H9 (cell line): Measurements from ENCODE around the gene NLRX1. TPM values are rescaled to one million over a fixed set of nuclear protein-coding genes. Genes with fewer than 3 reads are reported as not detected.

Experiments
- DNase-seq: peaks from one replicate; pipeline ENCODE4 v3.0.0-alpha.2; 2017
- H2AFZ ChIP-seq: one replicate; pipeline ENCODE4 v1.6.1; 2013; ENCODE audit warnings: mild to moderate bottlenecking, low read length, control low read depth, moderate library complexity
- H2AK5ac ChIP-seq: 2 replicates; pipeline ENCODE4 v1.6.1; 2013; ENCODE audit warnings: low read length, control low read depth, mixed read lengths; ENCODE audit not compliant: insufficient read length
- H2BK120ac ChIP-seq: one replicate; pipeline ENCODE4 v1.6.1; 2013; ENCODE audit warnings: low read depth, mild to moderate bottlenecking, low read length, control low read depth, inconsistent platforms; ENCODE audit not compliant: poor library complexity, severe bottlenecking
- H2BK12ac ChIP-seq: 2 replicates; pipeline ENCODE4 v1.6.1; 2013; ENCODE audit warnings: low read length, control low read depth, mixed read lengths, low read depth; ENCODE audit not compliant: insufficient read length
- H2BK15ac ChIP-seq: 2 replicates; pipeline ENCODE4 v1.6.1; 2013; ENCODE audit warnings: low read depth, low read length, control low read depth
- H2BK20ac ChIP-seq: one replicate; pipeline ENCODE4 v1.6.1; 2013; ENCODE audit warnings: low read depth, mild to moderate bottlenecking, low read length, control low read depth, inconsistent platforms; ENCODE audit not compliant: poor library complexity, severe bottlenecking
- H2BK5ac ChIP-seq: 2 replicates; pipeline ENCODE4 v1.6.1; 2013; ENCODE audit warnings: low read length, control low read depth, mixed read lengths; ENCODE audit not compliant: insufficient read length
- H3K14ac ChIP-seq: 2 replicates; pipeline ENCODE4 v1.6.1; 2013; ENCODE audit warnings: low read length, control low read depth; ENCODE audit not compliant: insufficient read depth
- H3K18ac ChIP-seq: 2 replicates; pipeline ENCODE4 v1.6.1; 2013; ENCODE audit warnings: low read depth, mild to moderate bottlenecking, mixed read lengths, low read length, control low read depth; ENCODE audit not compliant: insufficient read length
- H3K23ac ChIP-seq: 2 replicates; pipeline ENCODE4 v1.6.1; 2013; ENCODE audit warnings: low read length, control low read depth, mixed read lengths, low read depth; ENCODE audit not compliant: insufficient read length
- H3K23me2 ChIP-seq: 2 replicates; pipeline ENCODE4 v1.6.1; 2013; ENCODE audit warnings: low read depth, mild to moderate bottlenecking, mixed read lengths, low read length, control low read depth; ENCODE audit not compliant: insufficient read length, poor library complexity, severe bottlenecking
- H3K27ac ChIP-seq: 2 replicates; pipeline ENCODE4 v1.5.1; 2013; ENCODE audit warnings: low read length, control low read depth, mixed read lengths, low read depth; ENCODE audit not compliant: insufficient read length
- H3K27me3 ChIP-seq: 2 replicates; pipeline ENCODE4 v1.6.1; 2013; ENCODE audit warnings: low read length, control low read depth, inconsistent platforms; ENCODE audit not compliant: insufficient read depth
- H3K4ac ChIP-seq: 2 replicates; pipeline ENCODE4 v1.6.1; 2013; ENCODE audit warnings: low read depth, mild to moderate bottlenecking, control low read depth, inconsistent platforms, low read length, moderate library complexity
- H3K4me1 ChIP-seq: 2 replicates; pipeline ENCODE4 v1.6.1; 2013; ENCODE audit warnings: low read length, control low read depth, inconsistent platforms; ENCODE audit not compliant: insufficient read depth
- H3K4me2 ChIP-seq: 2 replicates; pipeline ENCODE4 v1.6.1; 2013; ENCODE audit warnings: low read length, control low read depth, mixed read lengths; ENCODE audit not compliant: insufficient read length, insufficient read depth
- H3K56ac ChIP-seq: 2 replicates; pipeline ENCODE4 v1.6.1; 2013; ENCODE audit warnings: low read depth, mild to moderate bottlenecking, mixed read lengths, low read length, control low read depth; ENCODE audit not compliant: insufficient read length
- H3K79me1 ChIP-seq: 2 replicates; pipeline ENCODE4 v1.6.1; 2013; ENCODE audit warnings: low read depth, mild to moderate bottlenecking, moderate library complexity, low read length, control low read depth, inconsistent platforms; ENCODE audit not compliant: insufficient read depth, poor library complexity, severe bottlenecking
- H3K79me2 ChIP-seq: 2 replicates; pipeline ENCODE4 v1.6.1; 2013; ENCODE audit warnings: low read length, control low read depth, inconsistent platforms; ENCODE audit not compliant: insufficient read depth
- H3K9ac ChIP-seq: 2 replicates; pipeline ENCODE4 v1.6.1; 2013; ENCODE audit warnings: low read length, control low read depth, mixed read lengths; ENCODE audit not compliant: insufficient read length; ENCODE audit errors: extremely low read depth
- H3K9me3 ChIP-seq: one replicate; pipeline ENCODE4 v1.6.1; 2013; ENCODE audit warnings: low read depth, low read length, inconsistent platforms; ENCODE audit not compliant: control insufficient read depth
- H3T11ph ChIP-seq: one replicate; pipeline ENCODE4 v1.6.1; 2013; ENCODE audit warnings: mild to moderate bottlenecking, low read length, control low read depth, inconsistent platforms
- H4K20me1 ChIP-seq: one replicate; pipeline ENCODE4 v1.6.1; 2013; ENCODE audit not compliant: control insufficient read depth, insufficient read length, insufficient read depth
- H4K5ac ChIP-seq: 2 replicates; pipeline ENCODE4 v1.6.1; 2013; ENCODE audit warnings: low read depth, mild to moderate bottlenecking, mixed read lengths, low read length, control low read depth; ENCODE audit not compliant: insufficient read length
- H4K8ac ChIP-seq: replicated peaks from 2 replicates; pipeline ENCODE4 v1.6.1; 2013; ENCODE audit warnings: low read length, control low read depth, mixed read lengths, low read depth; ENCODE audit not compliant: insufficient read length
- H4K91ac ChIP-seq: 2 replicates; pipeline ENCODE4 v1.6.1; 2013; ENCODE audit warnings: low read depth, mild to moderate bottlenecking, moderate library complexity, mixed read lengths, low read length, control low read depth; ENCODE audit not compliant: insufficient read length
- H3K27ac Mint-ChIP-seq, 3 experiments: 2 replicates in 2 of 3; 3 replicates in 1 of 3; pipeline ENCODE4 v1.8.0; 2020 to 2021; ENCODE audit warnings: mixed read lengths in 3 of 3, mild to moderate bottlenecking in 1 of 3, moderate library complexity in 1 of 3
- H3K27me3 Mint-ChIP-seq: 2 replicates; pipeline ENCODE4 v1.8.0; 2021; ENCODE audit warnings: low read depth, mild to moderate bottlenecking, moderate library complexity, mixed read lengths
- H3K36me3 Mint-ChIP-seq, 3 experiments: 2 replicates in 2 of 3; 3 replicates in 1 of 3; pipeline ENCODE4 v1.8.0; 2020 to 2021; ENCODE audit warnings: low read depth in 3 of 3, mixed read lengths in 3 of 3; ENCODE audit not compliant: insufficient read depth in 1 of 3
- H3K4me1 Mint-ChIP-seq, 2 experiments: 2 replicates each; pipeline ENCODE4 v1.8.0; 2020; ENCODE audit warnings: mixed read lengths in 2 of 2
- H3K4me3 Mint-ChIP-seq, 2 experiments: 2 replicates in 1 of 2; 3 replicates in 1 of 2; pipeline ENCODE4 v1.8.0; 2020 to 2021; ENCODE audit warnings: mild to moderate bottlenecking in 2 of 2, mixed read lengths in 2 of 2, moderate library complexity in 1 of 2
- H3K9me3 Mint-ChIP-seq, 2 experiments: 2 replicates in 1 of 2; 3 replicates in 1 of 2; pipeline ENCODE4 v1.8.0; 2020; ENCODE audit warnings: mild to moderate bottlenecking in 2 of 2, mixed read lengths in 2 of 2, moderate library complexity in 1 of 2
- CTCF ChIP-seq: fragments of 200-600 bp; sonication (generic); conservative IDR thresholded peaks from 3 replicates; pipeline ENCODE4 v1.8.0; 2021; ENCODE audit warnings: antibody characterized with exemption, mild to moderate bottlenecking
- WGBS: extraction: QIAGEN DNeasy Blood & Tissue Kit; methylation state at CpG from one replicate; pipeline ENCODE4 v1.1.7; 2013; ENCODE audit warnings: missing lambda C conversion rate, low lambda C conversion rate, mixed read lengths; ENCODE audit not compliant: insufficient read length; ENCODE audit errors: extremely low coverage; 5-methylcytosine and 5-hydroxymethylcytosine counted together
- total RNA-seq: library from RNA; stranded (reverse); gene quantifications from 2 replicates; pipeline ENCODE4 v1.2.1, GENCODE V29; 2021

Gene NLRX1
- total RNA-seq, 1 experiment from 2014 or later: 18.2 TPM

- Histone ChIP-seq H3K79me1 (no peaks in the 10 kb centered on the region), H4K91ac (no peak overlapping the region), H2BK15ac (no peak overlapping the region), H3K4me1 (no peaks in the 10 kb centered on the region; the same call in 1 of the 2 replicates), H4K5ac (no peak overlapping the region), H3K23ac (no peak overlapping the region), H4K20me1 (no peaks in the 10 kb centered on the region), H2BK12ac (no peak overlapping the region), H3K79me2 (no peaks in the 10 kb centered on the region), H3K4me2 (peak overlapping the region; percentile 83), H2BK120ac (no peak overlapping the region), H4K8ac (no peak overlapping the region), H2AK5ac (no peak overlapping the region), H3K9me3 (no peaks in the 10 kb centered on the region), H3K14ac (no peak overlapping the region), H3K9ac (no peak overlapping the region), H3K56ac (no peak overlapping the region), H3K27ac (no peak overlapping the region), H2BK20ac (no peak overlapping the region), H3K27me3 (peaks cover 20% of the 10 kb centered on the region), H2AFZ (no peak overlapping the region), H3K18ac (no peak overlapping the region), H3K4ac (no peak overlapping the region), H2BK5ac (no peak overlapping the region), H3K23me2 (peaks cover 16% of the 10 kb centered on the region), H3T11ph (no peak overlapping the region)
- no CpG with 5 or more reads among the region's 16 CpGs for WGBS
- Mint-ChIP-seq H3K27ac (no peak overlapping the region), H3K9me3 (no peaks in the 10 kb centered on the region), H3K36me3 (no peaks in the 10 kb centered on the region; a peak in 2 of 7 replicates), H3K4me1 (peaks cover 21 to 36% of the 10 kb centered on the region in 2 experiments), H3K27me3 (peaks cover 75% of the 10 kb centered on the region), H3K4me3 (peak overlapping the region; percentile 68 to 88)
- DNase-seq: no peak
- no peak for TF ChIP-seq CTCF
Measured at GRCh38 chr11:119148720-119149017, 19.9 kb upstream of the NLRX1 start.
